ENCODE data around the gene FGFRL1. TPM values are rescaled to one million over a fixed set of nuclear protein-coding genes. Genes with fewer than 3 reads are reported as not detected.

Gene FGFRL1
- total and polyA plus RNA-seq, 2 donors (not counting 1 experiment from before 2014, with no cell fraction given): 6.1 to 10.0 TPM

DNA sequence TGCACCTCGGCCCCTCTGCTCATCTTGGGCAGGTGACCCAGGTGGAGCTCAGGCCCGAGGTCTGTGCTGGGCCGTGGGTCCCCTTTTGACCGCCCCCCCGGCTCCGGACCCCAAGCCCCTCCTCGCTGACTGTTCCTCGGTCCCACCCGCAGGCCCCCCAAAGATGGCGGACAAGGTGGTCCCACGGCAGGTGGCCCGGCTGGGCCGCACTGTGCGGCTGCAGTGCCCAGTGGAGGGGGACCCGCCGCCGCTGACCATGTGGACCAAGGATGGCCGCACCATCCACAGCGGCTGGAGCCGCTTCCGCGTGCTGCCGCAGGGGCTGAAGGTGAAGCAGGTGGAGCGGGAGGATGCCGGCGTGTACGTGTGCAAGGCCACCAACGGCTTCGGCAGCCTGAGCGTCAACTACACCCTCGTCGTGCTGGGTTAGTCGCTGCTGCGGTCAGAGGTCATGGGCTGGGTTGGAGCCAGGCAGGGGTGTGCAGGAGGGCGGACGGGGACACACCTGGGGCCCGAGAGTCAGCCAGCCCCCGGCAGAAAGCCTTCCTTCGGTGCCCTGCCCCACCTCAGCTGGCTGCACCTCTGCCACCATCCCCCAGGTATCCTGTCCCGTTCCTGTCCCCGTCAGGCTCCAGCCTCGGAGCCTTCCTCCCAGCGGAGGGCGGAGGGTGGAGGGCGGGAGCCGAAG, 10.8 kb downstream of the FGFRL1 start:
- Histone ChIP-seq H3K4me1 (ENCODE audit: control insufficient read depth, extremely low read depth, insufficient read depth, low read length) (no peaks in the 10 kb centered on the region), H2AFZ (ENCODE audit: low read length) (no peak overlapping the region), H3K4me2 (ENCODE audit: extremely low read depth, insufficient read depth, low read length) (no peak overlapping the region), H3K36me3 (ENCODE audit: control insufficient read depth, insufficient read depth, low read length) (peaks cover 2% of the 10 kb centered on the region), H3K9me3 (ENCODE audit: control insufficient read depth, insufficient read depth, low read depth, low read length) (no peaks in the 10 kb centered on the region), H3K27ac (ENCODE audit: insufficient read depth, low read length) (no peak overlapping the region), H3K4me3 (replicated peaks in 1 of 4; ENCODE audit: control extremely low read depth in 1 of 4, insufficient read depth in 1 of 4, low read depth in 3 of 4, low read length in 4 of 4) (no peak overlapping the region), H3K9ac (ENCODE audit: insufficient read depth, low read length) (no peak overlapping the region), H4K20me1 (ENCODE audit: control insufficient read depth, extremely low read depth, insufficient read depth, low read length) (no peaks in the 10 kb centered on the region), H3K27me3 (ENCODE audit: control insufficient read depth, insufficient read depth, low read length) (no peaks in the 10 kb centered on the region), H3K79me2 (ENCODE audit: control insufficient read depth, insufficient read depth, low read length) (no peaks in the 10 kb centered on the region)
- no peak for DNase-seq (ENCODE audit: low read depth in 2 of 2)
- TF ChIP-seq, protein P1, sequence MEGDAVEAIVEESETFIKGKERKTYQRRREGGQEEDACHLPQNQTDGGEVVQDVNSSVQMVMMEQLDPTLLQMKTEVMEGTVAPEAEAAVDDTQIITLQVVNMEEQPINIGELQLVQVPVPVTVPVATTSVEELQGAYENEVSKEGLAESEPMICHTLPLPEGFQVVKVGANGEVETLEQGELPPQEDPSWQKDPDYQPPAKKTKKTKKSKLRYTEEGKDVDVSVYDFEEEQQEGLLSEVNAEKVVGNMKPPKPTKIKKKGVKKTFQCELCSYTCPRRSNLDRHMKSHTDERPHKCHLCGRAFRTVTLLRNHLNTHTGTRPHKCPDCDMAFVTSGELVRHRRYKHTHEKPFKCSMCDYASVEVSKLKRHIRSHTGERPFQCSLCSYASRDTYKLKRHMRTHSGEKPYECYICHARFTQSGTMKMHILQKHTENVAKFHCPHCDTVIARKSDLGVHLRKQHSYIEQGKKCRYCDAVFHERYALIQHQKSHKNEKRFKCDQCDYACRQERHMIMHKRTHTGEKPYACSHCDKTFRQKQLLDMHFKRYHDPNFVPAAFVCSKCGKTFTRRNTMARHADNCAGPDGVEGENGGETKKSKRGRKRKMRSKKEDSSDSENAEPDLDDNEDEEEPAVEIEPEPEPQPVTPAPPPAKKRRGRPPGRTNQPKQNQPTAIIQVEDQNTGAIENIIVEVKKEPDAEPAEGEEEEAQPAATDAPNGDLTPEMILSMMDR (conservative IDR thresholded peaks at IDR 0.05 in 1 of 2, IDR thresholded peaks at IDR 0.05 in 1 of 2; ENCODE audit: low read depth in 1 of 2, low read length in 2 of 2): no peak
- no peak for TF ChIP-seq EZH2 (IDR thresholded peaks at IDR 0.05; ENCODE audit: low read length, missing control alignments)

DNA sequence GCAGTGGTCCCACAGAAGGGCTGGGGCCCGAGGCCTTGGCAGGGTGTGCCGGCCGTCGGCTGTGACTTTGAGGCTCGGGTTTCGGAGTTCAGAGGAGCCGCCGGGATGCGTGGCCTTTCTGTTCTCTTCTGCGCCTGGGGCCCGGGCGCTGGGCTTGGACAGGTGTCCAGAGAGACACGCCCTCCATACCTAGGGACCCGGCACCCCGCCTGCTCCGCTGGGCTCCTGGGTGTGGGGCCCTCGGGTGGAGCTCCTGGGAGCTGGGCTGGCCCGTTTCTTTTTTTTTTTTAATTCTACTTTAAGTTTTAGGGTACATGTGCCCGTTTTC, 11.3 kb downstream of the FGFRL1 start:
- no peak for TF ChIP-seq EZH2 (IDR thresholded peaks at IDR 0.05; ENCODE audit: low read length, missing control alignments)
- TF ChIP-seq, protein P1 (conservative IDR thresholded peaks at IDR 0.05 in 1 of 2, IDR thresholded peaks at IDR 0.05 in 1 of 2; ENCODE audit: low read depth in 1 of 2, low read length in 2 of 2): no peak
- H3K27me3 ChIP-seq (ENCODE audit: control insufficient read depth, insufficient read depth, low read length): no peaks in the 10 kb centered on the region
- no peaks in the 10 kb centered on the region for H3K9me3 ChIP-seq (ENCODE audit: control insufficient read depth, insufficient read depth, low read depth, low read length)

DNA sequence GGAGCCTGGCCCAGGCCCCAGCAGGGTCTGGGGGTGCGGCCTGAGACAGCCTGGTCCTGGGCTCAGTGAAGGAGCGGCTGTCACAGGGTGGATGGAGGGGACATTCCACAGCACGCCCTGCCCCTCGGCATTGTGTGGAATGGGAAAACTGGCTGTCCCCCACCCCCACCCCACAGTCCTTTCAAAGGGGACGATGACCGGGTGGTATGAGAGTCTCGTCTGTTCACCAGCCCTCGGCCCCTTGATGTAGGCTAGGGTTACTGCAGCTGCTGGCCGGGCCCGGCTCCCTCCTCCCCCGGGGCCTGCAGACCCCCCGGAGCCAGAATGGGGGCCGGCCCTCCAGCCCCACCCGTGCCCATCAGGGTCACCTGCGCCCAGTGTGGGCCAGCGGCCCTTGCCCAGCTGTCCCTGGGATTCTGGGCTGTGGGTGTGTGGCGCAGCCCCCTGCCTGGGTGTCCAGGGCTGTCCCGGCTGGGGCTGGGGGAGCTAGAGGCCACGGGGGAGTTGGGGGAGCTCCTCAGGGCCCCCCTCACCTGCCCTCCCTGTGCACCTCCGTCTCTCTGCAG, 11.7 kb downstream of the FGFRL1 start:
- Histone ChIP-seq H3K9me3 (ENCODE audit: control insufficient read depth, insufficient read depth, low read depth, low read length) (no peaks in the 10 kb centered on the region), H3K9ac (ENCODE audit: insufficient read depth, low read length) (no peak overlapping the region), H4K20me1 (ENCODE audit: control insufficient read depth, extremely low read depth, insufficient read depth, low read length) (no peaks in the 10 kb centered on the region), H3K4me1 (ENCODE audit: control insufficient read depth, extremely low read depth, insufficient read depth, low read length) (no peaks in the 10 kb centered on the region), H3K27me3 (ENCODE audit: control insufficient read depth, insufficient read depth, low read length) (no peaks in the 10 kb centered on the region), H3K79me2 (ENCODE audit: control insufficient read depth, insufficient read depth, low read length) (no peaks in the 10 kb centered on the region), H3K27ac (ENCODE audit: insufficient read depth, low read length) (no peak overlapping the region), H3K36me3 (ENCODE audit: control insufficient read depth, insufficient read depth, low read length) (peaks cover 2% of the 10 kb centered on the region), H3K4me3 (replicated peaks in 1 of 4; ENCODE audit: control extremely low read depth in 1 of 4, insufficient read depth in 1 of 4, low read depth in 3 of 4, low read length in 4 of 4) (no peak overlapping the region), H3K4me2 (ENCODE audit: extremely low read depth, insufficient read depth, low read length) (no peak overlapping the region), H2AFZ (ENCODE audit: low read length) (no peak overlapping the region)
- no peak for TF ChIP-seq EZH2 (IDR thresholded peaks at IDR 0.05; ENCODE audit: low read length, missing control alignments)
- TF ChIP-seq, protein P1 (conservative IDR thresholded peaks at IDR 0.05 in 1 of 2, IDR thresholded peaks at IDR 0.05 in 1 of 2; ENCODE audit: low read depth in 1 of 2, low read length in 2 of 2): no peak
- DNase-seq (ENCODE audit: low read depth in 2 of 2): no peak

More for the DNA sequence above, 11.3 kb downstream of the FGFRL1 start:
- Histone ChIP-seq H3K27ac (ENCODE audit: insufficient read depth, low read length) (no peak overlapping the region), H3K9ac (ENCODE audit: insufficient read depth, low read length) (no peak overlapping the region), H3K36me3 (ENCODE audit: control insufficient read depth, insufficient read depth, low read length) (peaks cover 2% of the 10 kb centered on the region), H3K79me2 (ENCODE audit: control insufficient read depth, insufficient read depth, low read length) (no peaks in the 10 kb centered on the region), H2AFZ (ENCODE audit: low read length) (no peak overlapping the region), H4K20me1 (ENCODE audit: control insufficient read depth, extremely low read depth, insufficient read depth, low read length) (no peaks in the 10 kb centered on the region), H3K4me3 (replicated peaks in 1 of 4; ENCODE audit: control extremely low read depth in 1 of 4, insufficient read depth in 1 of 4, low read depth in 3 of 4, low read length in 4 of 4) (no peak overlapping the region), H3K4me2 (ENCODE audit: extremely low read depth, insufficient read depth, low read length) (no peak overlapping the region), H3K4me1 (ENCODE audit: control insufficient read depth, extremely low read depth, insufficient read depth, low read length) (no peaks in the 10 kb centered on the region)
- DNase-seq (ENCODE audit: low read depth in 2 of 2): no peak

Data from fibroblast of lung (primary cell).